HAP-1 (cell line): ENCODE results near the gene KCNQ1.

ENCODE experiments used
- DNase-seq, 2 experiments: peaks; one replicate each; pipeline ENCODE4 v3.0.0-alpha.2; 2016 to 2020; ENCODE audit warnings: low spot score in 2 of 2
- H3K27me3 ChIP-seq: fragments of 250-450 bp; sonication (Bioruptor Pico); 2 replicates; pipeline ENCODE4 v1.5.1; 2020; ENCODE audit warnings: low read depth, mild to moderate bottlenecking, moderate library complexity
- H3K36me3 ChIP-seq: fragments of 250-450 bp; sonication (Bioruptor Pico); replicated peaks from 2 replicates; pipeline ENCODE4 v1.5.1; 2020; ENCODE audit warnings: mild to moderate bottlenecking
- H3K4me1 ChIP-seq: fragments of 250-450 bp; sonication (Bioruptor Pico); 2 replicates; pipeline ENCODE4 v1.5.1; 2020; ENCODE audit warnings: mild to moderate bottlenecking
- H3K4me3 ChIP-seq: fragments of 250-450 bp; sonication (Bioruptor Pico); 2 replicates; pipeline ENCODE4 v1.5.1; 2020; ENCODE audit warnings: mild to moderate bottlenecking, moderate library complexity
- H3K9me3 ChIP-seq: fragments of 250-450 bp; sonication (Bioruptor Pico); 2 replicates; pipeline ENCODE4 v1.5.1; 2020; ENCODE audit warnings: mild to moderate bottlenecking, moderate library complexity
- in situ Hi-C: fragments of 300-500 bp; cut with MboI; formaldehyde crosslinking; loops from 3 replicates; pipeline ENCODE4 v1.14.3; 2020; ENCODE audit warnings: low sequenced_read_pairs, inconsistent platforms, mixed read lengths

The KCNQ1 gene

DNA sequence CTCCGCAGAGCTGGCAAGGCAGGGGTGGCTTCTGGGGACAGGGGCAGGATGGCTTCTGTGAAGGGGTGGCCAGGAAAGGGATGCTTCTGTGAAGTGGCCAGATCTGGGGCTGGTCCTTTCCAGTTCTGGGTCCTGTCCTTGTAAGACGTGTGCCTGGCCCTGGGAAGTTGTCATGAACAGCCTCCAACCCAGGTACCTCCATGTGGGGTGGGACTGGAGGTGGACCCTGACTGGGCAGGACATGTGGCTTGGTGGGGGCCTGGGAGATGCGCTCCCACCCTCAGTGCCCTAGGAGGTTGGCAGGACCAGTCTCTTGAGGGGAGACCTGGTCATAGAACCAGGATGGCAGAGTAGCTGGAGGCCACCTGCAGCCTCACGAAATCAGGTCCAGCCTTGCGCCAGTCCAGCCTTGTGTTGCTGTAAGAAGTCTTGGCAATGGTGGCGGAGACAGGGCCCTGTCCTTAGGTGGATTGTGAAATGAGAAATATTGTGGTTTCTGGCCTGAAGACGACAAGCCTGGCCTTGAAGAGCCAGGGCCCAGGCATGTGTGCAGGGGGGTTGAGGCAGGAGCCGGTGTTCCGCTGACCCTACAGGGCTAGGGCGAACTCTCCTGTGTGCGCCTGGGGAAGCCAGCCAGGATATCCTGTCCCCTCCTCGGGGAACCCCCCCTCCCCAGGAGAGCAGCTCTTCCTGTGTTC lies 2.6 kb downstream of the KCNQ1 start:
- in situ Hi-C loops, result no loop called here
- Histone ChIP-seq H3K27me3 (0 out of 2 replicates have a peak, but pooled peaks cover 3% of the 10 kb centered on the region), H3K4me3 (no peak overlapping the region), H3K4me1 (no peaks in the 10 kb centered on the region), H3K9me3 (no peaks in the 10 kb centered on the region), H3K36me3 (no peaks in the 10 kb centered on the region)
- DNase-seq, result no peak

DNA sequence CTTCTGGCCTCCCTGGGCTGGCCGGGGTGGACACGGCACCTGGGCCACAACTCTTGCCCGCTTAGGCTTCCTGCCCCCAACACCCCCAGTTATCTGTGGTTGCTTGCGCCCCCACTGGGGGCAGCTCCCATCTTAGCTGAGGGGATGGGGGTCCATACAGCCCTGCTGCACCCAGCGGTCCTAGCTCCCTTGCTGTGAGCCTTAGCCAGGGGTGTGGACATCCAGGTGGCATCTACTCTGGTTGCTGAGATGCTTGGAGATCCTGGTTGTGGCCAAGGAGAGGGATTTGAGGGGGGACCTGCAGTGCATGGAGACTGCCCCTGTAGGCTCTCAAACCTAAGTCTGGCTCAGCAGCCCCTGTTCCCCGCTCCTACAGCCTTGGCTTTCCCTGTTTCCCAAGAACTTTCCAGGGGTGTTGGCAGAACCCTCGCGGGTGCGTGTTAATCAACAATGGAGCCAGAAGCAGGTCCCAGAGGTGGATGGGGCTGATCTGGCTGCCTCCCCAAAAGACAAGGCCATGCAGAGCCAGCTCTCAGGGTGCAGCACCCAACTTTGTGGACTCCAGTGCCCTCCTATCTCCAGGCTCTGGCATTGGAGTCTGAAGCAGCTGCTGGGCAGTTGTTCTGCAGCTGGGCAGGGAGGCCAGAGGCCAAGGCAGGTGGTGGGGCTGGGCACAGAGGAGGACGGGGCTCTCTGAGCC lies 3.3 kb downstream of the KCNQ1 start:
- Histone ChIP-seq H3K4me1 (no peaks in the 10 kb centered on the region), H3K27me3 (0 out of 2 replicates have a peak, but pooled peaks cover 3% of the 10 kb centered on the region), H3K36me3 (no peaks in the 10 kb centered on the region), H3K4me3 (no peak overlapping the region), H3K9me3 (no peaks in the 10 kb centered on the region)
- DNase-seq, result no peak
- in situ Hi-C loops, result no loop called here

DNA sequence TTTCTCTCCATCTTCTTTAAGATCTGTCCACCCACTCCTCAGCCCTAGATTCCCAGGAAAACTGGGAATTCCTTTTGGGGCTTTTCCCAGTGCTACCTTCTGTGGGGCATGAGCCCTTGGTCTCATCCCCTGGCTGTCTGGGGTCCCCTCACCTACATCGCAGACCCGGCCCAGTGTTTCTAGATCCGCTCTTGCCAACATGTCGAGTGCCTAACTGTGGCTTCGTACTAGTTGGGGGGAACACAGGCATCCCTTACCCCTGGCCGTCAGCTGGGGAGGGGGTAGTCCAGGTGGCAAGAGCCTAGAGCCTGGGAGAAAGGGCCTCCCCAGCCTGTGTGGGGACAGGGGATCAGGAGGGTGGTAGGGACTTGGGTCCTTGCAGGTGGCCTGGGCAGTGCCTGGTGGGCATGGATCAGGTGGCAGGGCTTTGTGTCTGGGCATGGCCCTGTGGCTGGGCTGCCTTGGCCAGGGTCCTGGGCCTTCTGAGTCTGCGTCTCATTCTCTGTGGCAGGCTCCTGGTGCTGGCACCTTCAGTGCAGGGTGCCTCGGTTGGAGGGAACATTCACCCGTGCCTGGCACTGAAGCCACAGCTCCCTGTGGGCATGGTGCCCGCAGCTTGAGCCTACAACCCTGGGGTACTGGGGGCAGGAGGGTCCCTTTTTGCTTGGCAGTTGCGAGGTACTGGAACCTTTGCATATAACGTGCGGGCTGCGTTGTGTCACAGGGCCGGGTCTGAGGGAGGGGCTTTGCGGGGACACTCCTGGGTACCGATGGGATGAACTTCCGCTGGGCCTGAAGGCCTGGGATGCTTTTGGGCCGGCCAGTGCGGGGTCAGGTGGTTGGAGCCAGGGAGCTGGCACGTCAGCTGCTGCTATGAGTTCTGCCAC lies 4.1 kb downstream of the KCNQ1 start:
- Histone ChIP-seq H3K36me3 (no peaks in the 10 kb centered on the region), H3K4me1 (no peaks in the 10 kb centered on the region), H3K4me3 (no peak overlapping the region), H3K9me3 (no peaks in the 10 kb centered on the region), H3K27me3 (0 out of 2 replicates have a peak, but pooled peaks cover 3% of the 10 kb centered on the region)
- DNase-seq, result no peak
- in situ Hi-C loops, result no loop called here

DNA sequence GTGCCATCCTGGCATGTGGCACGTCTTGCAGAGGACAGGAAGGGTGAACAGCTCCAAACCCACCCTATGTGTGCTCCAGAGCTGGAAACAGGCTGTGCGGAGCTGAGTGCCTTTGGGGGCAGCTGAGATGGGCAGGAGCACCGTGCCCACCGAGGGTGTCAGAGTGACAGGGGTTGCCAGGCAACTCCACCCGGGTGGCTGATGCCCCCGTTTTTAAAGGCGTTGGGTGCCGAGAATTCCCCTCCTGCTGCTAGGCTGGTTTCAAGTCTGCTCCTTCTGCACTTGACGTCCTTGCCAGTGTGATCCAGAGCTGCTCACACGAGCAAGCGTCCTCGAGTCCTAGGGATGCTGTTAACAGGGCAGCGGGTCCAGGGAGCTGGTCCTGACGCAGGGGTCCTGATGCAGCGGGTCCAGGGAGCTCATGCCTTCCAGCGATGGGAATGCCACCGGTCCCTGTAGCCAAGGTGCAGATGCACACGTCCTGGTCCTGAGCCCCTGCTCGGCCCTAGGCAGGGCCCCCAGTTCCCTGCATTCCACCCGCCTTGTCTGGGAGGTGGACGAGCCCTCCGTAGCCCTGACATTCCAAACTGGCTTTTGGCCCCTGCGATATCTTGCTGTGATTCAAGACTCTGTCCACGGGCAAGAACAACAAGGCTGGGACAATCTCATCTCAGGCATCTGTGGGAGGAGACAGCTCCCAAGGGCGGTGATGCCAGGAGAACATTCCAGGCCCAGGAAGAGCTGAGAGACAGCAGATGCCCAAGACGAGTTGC lies 4.9 kb downstream of the KCNQ1 start:
- H3K36me3 ChIP-seq, result no peaks in the 10 kb centered on the region
- in situ Hi-C loops, result no loop called here
- H3K4me1 ChIP-seq, result no peaks in the 10 kb centered on the region
- no peak overlapping the region for H3K4me3 ChIP-seq
- H3K9me3 ChIP-seq, result no peaks in the 10 kb centered on the region
- no peak for DNase-seq
- 0 out of 2 replicates have a peak, but pooled peaks cover 3% of the 10 kb centered on the region for H3K27me3 ChIP-seq

DNA sequence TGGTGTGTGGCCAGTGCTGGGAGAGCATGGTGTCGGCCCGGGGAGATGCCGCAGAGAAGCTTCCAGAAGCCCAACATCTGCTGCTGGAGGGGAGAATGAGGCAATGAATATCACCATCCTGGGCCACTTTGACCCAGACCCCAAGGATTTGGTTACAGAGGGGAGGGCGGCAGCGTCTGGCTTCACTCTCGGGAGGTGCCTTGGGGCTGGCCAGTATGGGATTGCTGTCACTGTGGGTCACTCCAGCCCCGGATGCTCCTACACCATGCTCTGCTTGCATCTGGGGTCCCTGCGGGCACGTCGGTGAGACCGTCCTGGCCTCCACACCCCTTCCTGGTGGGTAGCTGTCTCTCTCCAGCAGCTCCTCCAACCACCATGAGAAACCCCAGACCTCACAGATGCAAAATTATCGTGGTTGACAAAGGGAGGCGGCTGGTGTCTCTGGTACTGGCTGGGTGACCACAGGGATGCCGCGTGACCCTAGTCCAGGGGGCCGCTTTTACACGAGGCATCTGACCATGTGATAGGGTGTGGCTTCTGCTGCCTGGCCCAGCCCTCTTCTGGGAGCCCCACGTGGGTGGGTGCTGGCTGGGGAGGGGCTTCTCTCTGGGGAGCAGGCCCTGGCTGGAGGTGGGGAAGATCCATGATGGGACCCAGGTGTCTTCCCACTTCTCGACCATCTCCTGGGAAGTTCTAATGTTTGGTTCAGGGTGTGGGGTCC lies 5.7 kb downstream of the KCNQ1 start:
- 0 out of 2 replicates have a peak, but pooled peaks cover 3% of the 10 kb centered on the region for H3K27me3 ChIP-seq
- H3K4me3 ChIP-seq, result no peak overlapping the region
- H3K4me1 ChIP-seq, result no peaks in the 10 kb centered on the region
- H3K9me3 ChIP-seq, result no peaks in the 10 kb centered on the region
- no peaks in the 10 kb centered on the region for H3K36me3 ChIP-seq
- no peak for DNase-seq
- in situ Hi-C loops, result no loop called here

DNA sequence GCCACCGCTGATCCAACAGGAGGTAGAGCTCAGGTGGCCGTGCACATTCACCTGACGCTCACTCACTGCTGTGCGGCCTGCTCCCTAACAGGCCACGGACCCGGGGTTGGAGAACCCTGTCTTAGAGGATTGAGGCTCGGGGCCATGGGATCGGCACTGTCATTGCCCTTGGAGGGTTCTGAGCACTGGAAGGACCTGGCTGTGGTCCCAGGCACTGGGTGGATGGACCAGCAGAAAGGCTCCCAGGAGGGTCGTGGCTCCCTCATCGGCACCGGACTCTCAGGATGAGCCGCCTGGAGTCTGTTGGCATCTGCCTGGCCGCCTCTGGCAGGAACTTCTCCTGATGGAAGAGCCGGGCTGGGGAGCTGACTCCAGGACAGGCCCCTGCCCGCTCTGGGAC lies 6.5 kb downstream of the KCNQ1 start:
- in situ Hi-C loops, result no loop called here
- no peaks in the 10 kb centered on the region for H3K9me3 ChIP-seq
- H3K27me3 ChIP-seq, result no peaks in the 10 kb centered on the region
- no peak overlapping the region for H3K4me3 ChIP-seq
- DNase-seq, result no peak
- no peaks in the 10 kb centered on the region for H3K4me1 ChIP-seq
- H3K36me3 ChIP-seq, result no peaks in the 10 kb centered on the region

DNA sequence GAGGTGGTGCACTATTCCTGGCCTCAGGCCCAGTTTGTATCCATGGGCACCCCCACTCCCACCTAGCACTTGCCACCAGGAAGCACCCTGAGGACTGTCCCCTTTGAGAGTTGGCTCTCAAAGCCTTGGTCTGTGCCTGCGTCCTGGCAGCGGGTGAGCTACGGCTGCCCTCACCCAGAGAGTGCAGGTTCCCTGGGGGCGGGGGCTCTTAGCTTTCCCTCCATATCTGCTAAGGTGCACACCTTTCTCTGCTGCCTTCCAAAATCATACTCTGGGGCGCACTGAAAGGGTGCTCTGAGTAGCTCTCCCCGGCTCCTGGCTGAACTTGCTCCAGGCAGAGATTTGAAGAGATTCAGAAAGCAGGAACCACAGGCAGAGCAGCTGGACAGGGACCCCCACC lies 7.1 kb downstream of the KCNQ1 start:
- H3K9me3 ChIP-seq, result no peaks in the 10 kb centered on the region
- H3K4me1 ChIP-seq, result no peaks in the 10 kb centered on the region
- no peaks in the 10 kb centered on the region for H3K27me3 ChIP-seq
- no peak overlapping the region for H3K4me3 ChIP-seq
- no peaks in the 10 kb centered on the region for H3K36me3 ChIP-seq
- in situ Hi-C loops, result no loop called here
- no peak for DNase-seq

DNA sequence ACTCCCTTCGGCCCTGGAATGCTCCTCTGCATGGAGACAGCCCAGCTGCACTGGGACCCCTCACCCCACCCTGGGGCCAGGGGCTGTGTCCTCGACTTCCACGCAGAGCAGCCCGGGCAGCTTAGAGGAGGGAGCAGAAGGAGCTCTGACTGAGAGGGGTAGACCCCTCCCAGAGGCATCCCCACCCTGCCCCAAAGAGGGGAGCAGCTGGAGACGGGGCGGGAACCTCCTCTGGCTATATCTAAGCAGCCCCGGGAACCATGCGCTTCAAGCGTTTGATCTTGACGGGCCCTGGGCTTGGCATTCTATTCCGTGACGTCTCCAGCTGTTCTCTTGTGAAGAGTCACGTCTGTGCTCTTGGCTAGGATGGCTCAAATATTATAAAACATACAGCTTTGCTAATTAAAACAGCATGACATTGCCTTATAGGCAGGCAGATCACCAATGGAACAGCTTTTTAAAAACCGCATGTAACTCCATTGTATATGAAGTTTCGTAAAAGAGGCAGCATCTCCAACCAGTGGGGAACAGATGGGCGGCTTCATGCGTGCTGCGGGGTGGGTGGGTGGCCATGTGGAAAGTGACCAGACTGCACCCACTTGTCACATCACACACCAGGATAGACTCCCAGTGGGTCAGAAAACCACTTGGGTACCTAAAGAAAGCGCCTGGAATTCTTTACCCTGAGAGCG lies 7.7 kb downstream of the KCNQ1 start:
- DNase-seq, result no peak
- in situ Hi-C loops, result no loop called here
- H3K4me3 ChIP-seq, result no peak overlapping the region
- no peaks in the 10 kb centered on the region for H3K27me3 ChIP-seq
- no peaks in the 10 kb centered on the region for H3K9me3 ChIP-seq
- no peaks in the 10 kb centered on the region for H3K4me1 ChIP-seq
- no peaks in the 10 kb centered on the region for H3K36me3 ChIP-seq

DNA sequence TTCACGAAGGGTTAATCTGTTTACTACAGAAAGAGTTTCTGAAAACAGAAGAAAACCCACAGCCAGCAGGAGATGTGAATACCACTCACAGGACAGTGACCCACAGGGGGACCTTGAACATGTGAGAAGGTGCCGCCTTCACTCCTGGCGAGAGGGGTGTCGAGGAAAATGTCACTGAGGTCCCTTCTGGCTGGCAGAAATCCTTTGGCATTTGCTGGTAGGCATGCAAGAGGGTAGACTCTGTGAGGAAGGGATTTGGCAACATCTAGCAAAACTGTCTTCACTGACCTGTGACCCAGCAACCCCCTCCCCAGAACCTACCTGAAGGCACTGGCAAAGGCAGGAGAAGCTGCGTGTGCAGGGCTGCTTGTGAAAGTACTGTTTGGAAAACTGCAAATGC lies 8.6 kb downstream of the KCNQ1 start:
- no peaks in the 10 kb centered on the region for H3K9me3 ChIP-seq
- no peak overlapping the region for H3K4me3 ChIP-seq
- H3K27me3 ChIP-seq, result no peaks in the 10 kb centered on the region
- no peaks in the 10 kb centered on the region for H3K4me1 ChIP-seq
- DNase-seq, result no peak
- no peaks in the 10 kb centered on the region for H3K36me3 ChIP-seq
- in situ Hi-C loops, result no loop called here

DNA sequence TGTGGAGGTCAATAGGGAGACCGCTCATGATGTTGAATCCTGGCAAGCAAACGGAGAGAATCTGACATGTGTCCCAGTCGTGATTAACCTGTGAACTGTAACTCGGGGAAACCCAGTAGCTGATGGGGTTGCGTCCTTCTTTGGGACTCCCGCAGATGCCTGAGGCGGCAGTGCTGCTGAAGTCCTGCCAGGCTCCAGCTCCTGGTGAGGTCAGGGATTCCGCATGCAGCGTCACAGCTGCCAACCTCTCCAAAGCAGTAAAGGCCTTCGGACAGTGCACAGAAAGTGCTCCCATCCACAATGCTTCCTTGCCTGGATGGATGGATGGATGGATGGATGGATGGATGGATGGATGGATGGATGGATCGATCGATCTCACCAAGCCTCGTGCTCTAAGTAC lies 13.5 kb downstream of the KCNQ1 start:
- no peaks in the 10 kb centered on the region for H3K9me3 ChIP-seq

DNA sequence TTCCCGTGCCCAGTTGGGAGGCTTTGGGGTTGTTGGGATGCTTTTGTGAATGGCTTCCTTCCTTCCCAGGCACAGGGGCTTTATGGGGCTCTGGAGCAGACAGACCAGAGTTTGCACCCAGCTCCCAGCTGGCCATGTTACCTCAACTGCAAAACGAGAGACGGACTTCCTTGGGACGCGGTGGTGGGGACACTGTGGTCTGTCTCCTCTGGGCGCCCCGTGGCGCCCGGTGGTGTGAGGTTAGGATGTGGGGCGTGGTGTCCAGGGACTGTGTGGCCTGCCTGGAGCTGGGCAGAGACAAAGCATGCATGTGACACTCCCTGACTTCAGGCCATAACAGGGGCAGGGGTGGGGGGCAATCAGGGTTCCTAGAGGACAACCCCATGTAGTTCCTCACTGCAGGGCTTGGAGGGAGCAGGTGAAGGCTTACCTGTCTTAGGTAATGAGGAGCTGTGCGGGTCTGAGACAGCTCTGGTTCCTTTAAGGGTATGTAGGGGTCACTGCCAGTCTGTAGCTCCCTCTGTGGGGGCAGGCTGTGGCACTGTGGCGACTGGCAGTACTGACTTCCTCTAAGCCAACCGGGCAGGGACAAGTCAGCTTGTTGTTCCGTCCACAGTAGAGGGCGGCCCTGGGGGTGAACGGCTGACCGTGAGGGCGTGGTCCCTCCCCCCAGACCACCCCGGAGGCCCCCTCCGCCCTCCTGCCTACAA lies 14.4 kb downstream of the KCNQ1 start:
- Histone ChIP-seq H3K27me3 (no peaks in the 10 kb centered on the region), H3K9me3 (no peaks in the 10 kb centered on the region), H3K4me3 (no peak overlapping the region), H3K36me3 (no peaks in the 10 kb centered on the region), H3K4me1 (no peaks in the 10 kb centered on the region)
- no peak for DNase-seq
- in situ Hi-C loops, result no loop called here

More for the DNA sequence above, 13.5 kb downstream of the KCNQ1 start:
- Histone ChIP-seq H3K27me3 (no peaks in the 10 kb centered on the region), H3K4me1 (no peaks in the 10 kb centered on the region), H3K4me3 (no peak overlapping the region), H3K36me3 (no peaks in the 10 kb centered on the region)
- DNase-seq, result no peak
- in situ Hi-C loops, result no loop called here
